PC-3 (cell line): Measurements from ENCODE around the gene TTC34.

Source experiments
- EZH2 ChIP-seq: fragments of 300-600 bp; sonication (generic); IDR thresholded peaks from one replicate; pipeline ENCODE4 v1.6.1; 2017; ENCODE audit warnings: antibody characterized with exemption, mild to moderate bottlenecking, low read length; ENCODE audit not compliant: unreplicated experiment
- EZH2phosphoT487 ChIP-seq: fragments of 300-600 bp; sonication (generic); IDR thresholded peaks from 2 replicates; pipeline ENCODE4 v1.6.1; 2018; ENCODE audit warnings: mild to moderate bottlenecking, antibody characterized with exemption, low read length, borderline replicate concordance
- TF ChIP-seq, protein P1 (sequence below): fragments of 300-600 bp; sonication (generic); conservative IDR thresholded peaks from 2 replicates; pipeline ENCODE4 v1.5.1; 2017; ENCODE audit warnings: antibody characterized with exemption, low read depth, mild to moderate bottlenecking, low read length

DNA sequence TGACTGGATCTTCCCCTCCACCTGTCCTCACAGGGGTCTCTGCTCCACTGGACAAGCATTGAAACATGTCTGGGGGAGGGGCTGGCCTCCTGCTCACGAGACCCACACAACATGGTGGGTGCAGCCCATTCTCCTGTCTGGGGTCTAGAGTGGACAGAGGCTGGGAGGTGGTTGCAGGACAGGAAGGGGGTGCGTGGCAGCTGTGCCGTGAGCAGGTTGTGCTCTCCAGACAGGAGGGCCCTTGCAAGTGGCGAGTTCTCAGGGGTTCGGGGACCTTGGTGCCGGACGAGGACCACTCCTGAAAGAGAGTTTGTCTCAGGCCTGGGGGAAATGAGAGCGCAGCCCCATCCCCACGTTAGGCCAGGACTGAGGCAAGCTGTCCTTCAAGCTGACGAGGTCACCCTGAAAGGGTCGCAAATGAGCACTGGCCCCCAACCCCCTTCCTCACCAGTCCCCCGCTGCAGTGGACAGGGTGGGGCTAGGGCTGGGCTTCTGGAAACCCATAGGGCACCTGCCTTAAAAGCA lies 21.2 kb upstream of the TTC34 start:
- TF ChIP-seq, protein P1, sequence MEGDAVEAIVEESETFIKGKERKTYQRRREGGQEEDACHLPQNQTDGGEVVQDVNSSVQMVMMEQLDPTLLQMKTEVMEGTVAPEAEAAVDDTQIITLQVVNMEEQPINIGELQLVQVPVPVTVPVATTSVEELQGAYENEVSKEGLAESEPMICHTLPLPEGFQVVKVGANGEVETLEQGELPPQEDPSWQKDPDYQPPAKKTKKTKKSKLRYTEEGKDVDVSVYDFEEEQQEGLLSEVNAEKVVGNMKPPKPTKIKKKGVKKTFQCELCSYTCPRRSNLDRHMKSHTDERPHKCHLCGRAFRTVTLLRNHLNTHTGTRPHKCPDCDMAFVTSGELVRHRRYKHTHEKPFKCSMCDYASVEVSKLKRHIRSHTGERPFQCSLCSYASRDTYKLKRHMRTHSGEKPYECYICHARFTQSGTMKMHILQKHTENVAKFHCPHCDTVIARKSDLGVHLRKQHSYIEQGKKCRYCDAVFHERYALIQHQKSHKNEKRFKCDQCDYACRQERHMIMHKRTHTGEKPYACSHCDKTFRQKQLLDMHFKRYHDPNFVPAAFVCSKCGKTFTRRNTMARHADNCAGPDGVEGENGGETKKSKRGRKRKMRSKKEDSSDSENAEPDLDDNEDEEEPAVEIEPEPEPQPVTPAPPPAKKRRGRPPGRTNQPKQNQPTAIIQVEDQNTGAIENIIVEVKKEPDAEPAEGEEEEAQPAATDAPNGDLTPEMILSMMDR: no peak
- TF ChIP-seq EZH2 (no peak), EZH2phosphoT487 (no peak)
